Calu3 (cell line): ENCODE results near the gene PLXNB1. TPM values are rescaled to one million over a fixed set of nuclear protein-coding genes. Genes with fewer than 3 reads are reported as not detected.

Source experiments
- BruUV-seq: library from RNA; stranded (reverse); fragments of 400-500 nt; replicated peaks from 2 replicates; lab custom pipeline; 2021; lab: Mats Ljungman, UMichigan
- CTCF ChIA-PET: fragments of 300-600 bp; sonication (Branson Sonifier 250); formaldehyde crosslinking; loops from one replicate; lab custom pipeline; 2022; ENCODE audit warnings: antibody characterized with exemption; lab: Charles Lee
- DNase-seq: peaks from one replicate; pipeline ENCODE4 v3.0.0; 2022
- H3K27ac Mint-ChIP-seq: one replicate; pipeline ENCODE4 v1.8.0; 2022; ENCODE audit warnings: mixed read lengths; ENCODE audit not compliant: unreplicated experiment
- H3K27me3 Mint-ChIP-seq: one replicate; pipeline ENCODE4 v1.8.0; 2022; ENCODE audit warnings: mixed read lengths; ENCODE audit not compliant: unreplicated experiment
- H3K36me3 Mint-ChIP-seq: one replicate; pipeline ENCODE4 v1.8.0; 2022; ENCODE audit warnings: mild to moderate bottlenecking, moderate library complexity, mixed read lengths; ENCODE audit not compliant: insufficient read depth, unreplicated experiment
- H3K4me1 Mint-ChIP-seq: one replicate; pipeline ENCODE4 v1.8.0; 2022; ENCODE audit warnings: mild to moderate bottlenecking, low read depth, mixed read lengths; ENCODE audit not compliant: unreplicated experiment
- H3K4me3 Mint-ChIP-seq: one replicate; pipeline ENCODE4 v1.8.0; 2022; ENCODE audit warnings: mild to moderate bottlenecking, low read depth, moderate library complexity, mixed read lengths; ENCODE audit not compliant: unreplicated experiment
- H3K9me3 Mint-ChIP-seq: one replicate; pipeline ENCODE4 v1.8.0; 2022; ENCODE audit warnings: low read depth, mixed read lengths; ENCODE audit not compliant: unreplicated experiment
- CTCF ChIP-seq: fragments of 200-600 bp; IDR thresholded peaks from one replicate; pipeline ENCODE4 v1.8.0; 2022; ENCODE audit warnings: antibody characterized with exemption; ENCODE audit not compliant: unreplicated experiment
- intact Hi-C: fragments of 100-400 bp; cut with micrococcal nuclease; formaldehyde crosslinking; loops from one replicate; pipeline ENCODE4 v1.10.0; 2022; ENCODE audit not compliant: unreplicated experiment
- total RNA-seq: library from RNA; stranded (reverse); gene quantifications from 2 replicates; pipeline ENCODE4 v1.2.3, GENCODE V29; 2022

The PLXNB1 gene
- total RNA-seq, 1 experiment from 2014 or later = 174 TPM

DNA sequence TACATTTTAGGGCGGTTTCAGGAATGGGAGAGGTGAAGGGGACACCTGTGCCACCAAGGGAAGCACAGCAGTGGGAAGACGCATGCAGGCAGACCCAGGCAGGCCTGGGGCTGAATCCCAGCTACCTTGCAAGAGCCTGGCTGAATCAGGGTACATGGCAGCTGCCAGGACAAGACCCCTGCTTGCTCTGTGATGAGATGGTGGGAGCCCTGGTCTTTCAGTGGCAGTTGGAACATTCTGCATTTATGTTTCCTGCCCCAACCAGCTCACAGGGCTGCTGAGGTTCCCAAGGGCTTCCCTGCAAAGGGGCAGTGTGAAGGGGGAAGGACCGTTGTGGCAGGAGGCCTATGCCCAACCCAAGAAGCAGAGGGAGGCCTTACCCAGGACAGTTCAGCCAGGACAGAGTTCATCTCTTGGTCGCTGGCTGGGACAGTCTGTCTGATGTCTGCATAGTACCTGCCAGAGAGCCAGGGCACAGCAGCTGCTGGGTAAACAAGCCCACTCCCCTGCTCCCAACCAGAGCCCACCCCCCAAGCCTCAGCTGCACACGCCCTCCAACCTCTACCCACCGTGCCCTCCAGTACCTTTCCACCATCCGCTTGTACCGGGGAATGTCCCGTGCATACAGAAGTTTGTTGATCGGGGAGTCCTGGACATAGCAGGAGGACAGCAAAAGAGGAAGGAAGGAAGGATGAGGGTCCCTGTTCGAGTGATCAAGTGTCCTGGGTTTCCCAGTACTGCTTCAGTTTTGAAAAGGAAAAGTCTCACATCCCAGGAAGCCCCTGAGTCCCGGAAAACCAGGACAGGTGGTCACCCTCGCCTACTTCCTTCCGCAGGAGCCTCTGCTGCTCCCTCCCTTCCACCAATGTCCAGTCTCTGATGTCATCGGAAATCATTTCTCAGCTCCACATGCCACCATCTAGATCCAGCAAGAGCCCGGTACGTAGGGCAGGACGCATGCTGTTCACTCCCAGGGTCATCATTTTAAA, 23.1 kb downstream of the PLXNB1 start:
- peaks cover 13% of the 10 kb centered on the region for H3K4me1 Mint-ChIP-seq
- CTCF ChIA-PET = interaction anchor here (0.5 to 3.4 kb wide), 2 partner anchors 29 to 168 kb away, joined by 4 to 14 read pairs; no protein-coding TSS in a partner anchor
- no peak overlapping the region for H3K27ac Mint-ChIP-seq

DNA sequence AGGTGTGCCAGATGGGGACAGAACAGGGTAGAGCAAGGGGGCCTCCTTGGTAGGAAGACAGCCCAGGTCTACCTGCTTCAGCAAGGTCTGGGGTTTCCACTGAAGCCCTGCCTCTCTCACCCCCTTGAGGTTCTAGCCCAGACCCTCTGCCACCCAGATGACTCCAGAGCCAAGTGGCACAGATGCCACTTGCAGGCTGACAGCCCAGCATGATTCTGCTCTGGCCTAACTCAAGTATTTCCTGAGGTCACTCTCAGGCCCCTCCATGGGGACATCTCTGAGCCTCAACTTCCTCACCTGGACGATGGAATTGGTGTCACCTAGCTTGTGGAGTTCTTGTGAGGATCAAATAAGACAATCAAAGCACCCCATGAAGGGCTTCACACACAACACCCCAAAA, 23.9 kb downstream of the PLXNB1 start:
- Mint-ChIP-seq H3K9me3 (no peaks in the 10 kb centered on the region), H3K27ac (no peak overlapping the region), H3K4me1 (peaks cover 13% of the 10 kb centered on the region), H3K27me3 (no peaks in the 10 kb centered on the region), H3K4me3 (no peak overlapping the region), H3K36me3 (peaks cover 39% of the 10 kb centered on the region)
- no peak for DNase-seq
- intact Hi-C loops = no loop called here
- TF ChIP-seq CTCF = no peak
- CTCF ChIA-PET = interaction anchor here (0.5 to 3.4 kb wide), 3 partner anchors 30 to 167 kb away, joined by 4 to 14 read pairs (median 5); no protein-coding TSS in a partner anchor
- BruUV-seq = no TSS peak

More for the DNA sequence above, 23.1 kb downstream of the PLXNB1 start:
- Mint-ChIP-seq H3K9me3 (no peaks in the 10 kb centered on the region), H3K27me3 (no peaks in the 10 kb centered on the region), H3K36me3 (peaks cover 38% of the 10 kb centered on the region), H3K4me3 (no peak overlapping the region)
- intact Hi-C loops = no loop called here
- BruUV-seq = no TSS peak
- no peak for DNase-seq
- no peak for TF ChIP-seq CTCF

DNA sequence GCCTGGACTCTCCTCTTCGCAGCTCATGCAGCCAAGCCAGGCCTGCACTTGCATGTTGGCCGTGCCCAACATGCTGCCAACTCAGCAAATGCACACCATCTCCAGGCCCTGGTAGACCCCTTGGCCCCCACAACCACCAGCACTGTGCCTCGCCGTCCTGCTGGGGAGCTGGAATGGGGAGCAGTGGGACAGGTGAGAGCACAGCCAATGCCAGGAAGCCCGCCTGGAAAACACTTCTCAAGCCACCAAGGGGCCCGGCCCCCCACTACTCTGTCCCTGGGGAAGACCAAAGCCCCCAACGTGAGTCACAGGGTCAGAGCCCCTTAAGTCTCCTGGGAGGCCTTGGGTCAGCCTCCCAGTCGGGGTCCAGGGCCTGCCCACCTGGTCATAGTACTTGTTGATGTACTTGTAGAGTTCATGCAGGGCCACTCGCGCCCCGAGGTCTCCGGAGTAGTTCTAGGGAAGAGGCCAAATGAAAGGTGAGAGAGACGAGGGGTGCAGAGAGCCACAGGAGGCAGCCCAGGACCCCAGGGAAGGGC, 24.5 kb downstream of the PLXNB1 start:
- H3K27ac Mint-ChIP-seq = no peak overlapping the region

More for the DNA sequence above, 24.5 kb downstream of the PLXNB1 start:
- TF ChIP-seq CTCF = no peak
- DNase-seq = no peak
- CTCF ChIA-PET = interaction anchor here (1.7 kb wide), 1 partner anchor 31 kb away, joined by 5 read pairs; no protein-coding TSS in a partner anchor
- no TSS peak for BruUV-seq
- H3K4me3 Mint-ChIP-seq = no peak overlapping the region
- H3K27me3 Mint-ChIP-seq = no peaks in the 10 kb centered on the region
- H3K4me1 Mint-ChIP-seq = peaks cover 13% of the 10 kb centered on the region
- no peaks in the 10 kb centered on the region for H3K9me3 Mint-ChIP-seq
- H3K36me3 Mint-ChIP-seq = peaks cover 38% of the 10 kb centered on the region
- intact Hi-C loops = no loop called here
